A549 (cell line): Measurements from ENCODE around the gene HCN3.

Experiments
- BHLHE40 ChIP-seq: IDR thresholded peaks from 2 replicates; pipeline ENCODE4 v1.6.1; 2012; ENCODE audit warnings: low read depth, low read length, inconsistent platforms
- EP300 ChIP-seq, 2 experiments: fragments of >200 bp; sonication (Bioruptor Twin); formaldehyde crosslinking; IDR thresholded peaks; 2 replicates in 1 of 2; 3 replicates in 1 of 2; pipeline ENCODE4 v1.6.1; 2016 to 2017
- FOSB ChIP-seq: fragments of 250-450 bp; sonication (Bioruptor Pico); IDR thresholded peaks from 2 replicates; pipeline ENCODE4 v1.5.0; 2020; ENCODE audit warnings: mild to moderate bottlenecking, moderate library complexity
- HEYL ChIP-seq: fragments of 250-450 bp; sonication (Bioruptor Pico); IDR thresholded peaks from 2 replicates; pipeline ENCODE4 v1.8.0; 2021; ENCODE audit warnings: mild to moderate bottlenecking, moderate library complexity
- JUN ChIP-seq, 2 experiments: fragments of >200 bp; sonication (Bioruptor Twin); formaldehyde crosslinking; IDR thresholded peaks; 2 replicates in 1 of 2; 3 replicates in 1 of 2; pipeline ENCODE4 v1.6.1; 2016 to 2017
- POLR2A ChIP-seq: IDR thresholded peaks from 2 replicates; pipeline ENCODE4 v1.6.1; 2012; ENCODE audit warnings: mild to moderate bottlenecking, low read length
- POLR2AphosphoS2 ChIP-seq: conservative IDR thresholded peaks from 2 replicates; pipeline ENCODE4 v1.6.1; 2012; ENCODE audit warnings: low read length, improper control_type of control experiment, inconsistent platforms
- RCOR1 ChIP-seq: fragments of 150-350 bp; IDR thresholded peaks from 2 replicates; pipeline ENCODE4 v1.6.1; 2014; ENCODE audit warnings: antibody characterized with exemption, low read length, low read depth
- ZC3H11A ChIP-seq: fragments of 450-650 bp; IDR thresholded peaks from 2 replicates; pipeline ENCODE4 v1.6.1; 2014; ENCODE audit warnings: antibody characterized with exemption, mild to moderate bottlenecking
- TF ChIP-seq, protein P1 (sequence below): fragments of 200-600 bp; sonication (generic); IDR thresholded peaks from 2 replicates; pipeline ENCODE4 v1.6.1; 2016; ENCODE audit warnings: antibody characterized with exemption, mild to moderate bottlenecking, moderate library complexity
- TF ChIP-seq, protein P2 (sequence below): fragments of >200 bp; sonication (Bioruptor Twin); formaldehyde crosslinking; IDR thresholded peaks from 3 replicates; pipeline ENCODE4 v1.5.1; 2016
- TF ChIP-seq, protein P3 (sequence below): IDR thresholded peaks from 2 replicates; pipeline ENCODE4 v1.6.1; 2012
- TF ChIP-seq, protein P4 (sequence below): IDR thresholded peaks from 2 replicates; pipeline ENCODE4 v1.6.1; 2012; ENCODE audit warnings: low read depth, borderline replicate concordance

DNA sequence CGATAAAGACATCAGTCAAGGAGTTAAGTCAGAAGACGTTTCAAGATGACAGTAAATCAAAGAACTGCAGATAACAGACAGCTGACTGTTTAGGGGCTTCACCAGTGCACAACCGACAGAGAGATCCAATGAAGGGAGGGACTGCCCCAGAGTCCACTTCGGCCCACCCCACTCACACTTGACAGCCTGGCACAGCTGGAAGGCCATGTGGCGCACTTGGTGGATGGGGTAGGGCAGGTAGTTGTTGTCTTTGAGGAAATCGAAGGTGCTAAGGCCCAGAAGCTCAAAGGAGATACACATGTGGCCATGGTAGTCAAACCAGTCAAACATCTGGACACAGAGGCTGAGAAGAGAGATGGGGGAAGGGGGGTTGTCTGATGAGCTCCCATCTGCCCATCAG, 10.7 kb upstream of the HCN3 start:
- TF ChIP-seq, protein P1, sequence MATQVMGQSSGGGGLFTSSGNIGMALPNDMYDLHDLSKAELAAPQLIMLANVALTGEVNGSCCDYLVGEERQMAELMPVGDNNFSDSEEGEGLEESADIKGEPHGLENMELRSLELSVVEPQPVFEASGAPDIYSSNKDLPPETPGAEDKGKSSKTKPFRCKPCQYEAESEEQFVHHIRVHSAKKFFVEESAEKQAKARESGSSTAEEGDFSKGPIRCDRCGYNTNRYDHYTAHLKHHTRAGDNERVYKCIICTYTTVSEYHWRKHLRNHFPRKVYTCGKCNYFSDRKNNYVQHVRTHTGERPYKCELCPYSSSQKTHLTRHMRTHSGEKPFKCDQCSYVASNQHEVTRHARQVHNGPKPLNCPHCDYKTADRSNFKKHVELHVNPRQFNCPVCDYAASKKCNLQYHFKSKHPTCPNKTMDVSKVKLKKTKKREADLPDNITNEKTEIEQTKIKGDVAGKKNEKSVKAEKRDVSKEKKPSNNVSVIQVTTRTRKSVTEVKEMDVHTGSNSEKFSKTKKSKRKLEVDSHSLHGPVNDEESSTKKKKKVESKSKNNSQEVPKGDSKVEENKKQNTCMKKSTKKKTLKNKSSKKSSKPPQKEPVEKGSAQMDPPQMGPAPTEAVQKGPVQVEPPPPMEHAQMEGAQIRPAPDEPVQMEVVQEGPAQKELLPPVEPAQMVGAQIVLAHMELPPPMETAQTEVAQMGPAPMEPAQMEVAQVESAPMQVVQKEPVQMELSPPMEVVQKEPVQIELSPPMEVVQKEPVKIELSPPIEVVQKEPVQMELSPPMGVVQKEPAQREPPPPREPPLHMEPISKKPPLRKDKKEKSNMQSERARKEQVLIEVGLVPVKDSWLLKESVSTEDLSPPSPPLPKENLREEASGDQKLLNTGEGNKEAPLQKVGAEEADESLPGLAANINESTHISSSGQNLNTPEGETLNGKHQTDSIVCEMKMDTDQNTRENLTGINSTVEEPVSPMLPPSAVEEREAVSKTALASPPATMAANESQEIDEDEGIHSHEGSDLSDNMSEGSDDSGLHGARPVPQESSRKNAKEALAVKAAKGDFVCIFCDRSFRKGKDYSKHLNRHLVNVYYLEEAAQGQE = no peak
- TF ChIP-seq, protein P2, sequence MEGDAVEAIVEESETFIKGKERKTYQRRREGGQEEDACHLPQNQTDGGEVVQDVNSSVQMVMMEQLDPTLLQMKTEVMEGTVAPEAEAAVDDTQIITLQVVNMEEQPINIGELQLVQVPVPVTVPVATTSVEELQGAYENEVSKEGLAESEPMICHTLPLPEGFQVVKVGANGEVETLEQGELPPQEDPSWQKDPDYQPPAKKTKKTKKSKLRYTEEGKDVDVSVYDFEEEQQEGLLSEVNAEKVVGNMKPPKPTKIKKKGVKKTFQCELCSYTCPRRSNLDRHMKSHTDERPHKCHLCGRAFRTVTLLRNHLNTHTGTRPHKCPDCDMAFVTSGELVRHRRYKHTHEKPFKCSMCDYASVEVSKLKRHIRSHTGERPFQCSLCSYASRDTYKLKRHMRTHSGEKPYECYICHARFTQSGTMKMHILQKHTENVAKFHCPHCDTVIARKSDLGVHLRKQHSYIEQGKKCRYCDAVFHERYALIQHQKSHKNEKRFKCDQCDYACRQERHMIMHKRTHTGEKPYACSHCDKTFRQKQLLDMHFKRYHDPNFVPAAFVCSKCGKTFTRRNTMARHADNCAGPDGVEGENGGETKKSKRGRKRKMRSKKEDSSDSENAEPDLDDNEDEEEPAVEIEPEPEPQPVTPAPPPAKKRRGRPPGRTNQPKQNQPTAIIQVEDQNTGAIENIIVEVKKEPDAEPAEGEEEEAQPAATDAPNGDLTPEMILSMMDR = no peak
- TF ChIP-seq, protein P3, sequence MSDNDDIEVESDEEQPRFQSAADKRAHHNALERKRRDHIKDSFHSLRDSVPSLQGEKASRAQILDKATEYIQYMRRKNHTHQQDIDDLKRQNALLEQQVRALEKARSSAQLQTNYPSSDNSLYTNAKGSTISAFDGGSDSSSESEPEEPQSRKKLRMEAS = no peak
- TF ChIP-seq FOSB (CRISPR knock-in tag) (no peak), EP300 (IDR thresholded peaks at IDR 0.05) (no peak), HEYL (CRISPR knock-in tag) (no peak), POLR2A (no peak), RCOR1 (no peak), BHLHE40 (no peak), ZC3H11A (no peak), POLR2AphosphoS2 (no peak), JUN (IDR thresholded peaks at IDR 0.05) (no peak)
- TF ChIP-seq, protein P4, sequence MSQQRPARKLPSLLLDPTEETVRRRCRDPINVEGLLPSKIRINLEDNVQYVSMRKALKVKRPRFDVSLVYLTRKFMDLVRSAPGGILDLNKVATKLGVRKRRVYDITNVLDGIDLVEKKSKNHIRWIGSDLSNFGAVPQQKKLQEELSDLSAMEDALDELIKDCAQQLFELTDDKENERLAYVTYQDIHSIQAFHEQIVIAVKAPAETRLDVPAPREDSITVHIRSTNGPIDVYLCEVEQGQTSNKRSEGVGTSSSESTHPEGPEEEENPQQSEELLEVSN = no peak
